HepG2 (cell line): ENCODE measurements around the gene TNNT3.

Experiments used
- NFYB ChIP-seq: sonication (generic); formaldehyde crosslinking; IDR thresholded peaks from 2 replicates; pipeline ENCODE4 v1.4.0; 2020; ENCODE audit warnings: missing genetic modification reagents
- SNRNP70 ChIP-seq: fragments of 200-400 bp; formaldehyde crosslinking; IDR thresholded peaks from 2 replicates; pipeline ENCODE4 v1.6.1; 2017; ENCODE audit warnings: mild to moderate bottlenecking, low read depth, low read length, moderate library complexity
- TF ChIP-seq, protein P1 (sequence below): sonication (generic); formaldehyde crosslinking; IDR thresholded peaks from 2 replicates; pipeline ENCODE4 v1.8.1; 2023; ENCODE audit warnings: mild to moderate bottlenecking, inconsistent platforms, moderate library complexity, missing genetic modification reagents, borderline replicate concordance
- TF ChIP-seq, protein P2 (sequence below): sonication (generic); formaldehyde crosslinking; IDR thresholded peaks from one replicate; pipeline ENCODE4 v1.5.1; 2020; ENCODE audit warnings: mild to moderate bottlenecking, missing genetic modification reagents; ENCODE audit errors: not compliant biosample characterization
- TF ChIP-seq, protein P3 (sequence below): sonication (generic); formaldehyde crosslinking; IDR thresholded peaks from 2 replicates; pipeline ENCODE4 v1.5.0; 2020; ENCODE audit warnings: mild to moderate bottlenecking, missing genetic modification reagents, moderate library complexity
- TF ChIP-seq, protein P4 (sequence below): sonication (generic); formaldehyde crosslinking; conservative IDR thresholded peaks from 2 replicates; pipeline ENCODE4 v1.4.0; 2020; ENCODE audit warnings: missing genetic modification reagents

DNA sequence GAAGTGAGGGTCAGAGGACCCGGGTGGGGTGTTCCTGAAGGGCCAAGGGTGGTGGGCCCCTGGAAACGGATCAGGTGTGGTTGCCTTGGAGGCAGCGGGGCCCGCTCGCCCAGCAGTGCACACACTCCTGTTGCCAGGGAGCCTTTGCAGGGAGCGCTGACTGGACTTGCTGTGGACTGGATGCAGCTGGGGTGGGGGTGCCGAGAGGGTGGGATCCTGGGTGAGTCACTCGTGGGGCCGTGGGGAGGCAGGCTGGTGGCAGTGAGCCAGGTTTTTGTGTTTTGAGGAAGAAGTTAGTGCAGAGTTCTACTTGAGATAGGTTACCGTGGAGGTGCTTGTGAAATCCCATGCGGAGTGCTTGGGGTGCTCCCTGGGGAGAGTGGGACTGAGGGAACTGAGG, 28.9 kb downstream of the TNNT3 start:
- TF ChIP-seq, protein P1, sequence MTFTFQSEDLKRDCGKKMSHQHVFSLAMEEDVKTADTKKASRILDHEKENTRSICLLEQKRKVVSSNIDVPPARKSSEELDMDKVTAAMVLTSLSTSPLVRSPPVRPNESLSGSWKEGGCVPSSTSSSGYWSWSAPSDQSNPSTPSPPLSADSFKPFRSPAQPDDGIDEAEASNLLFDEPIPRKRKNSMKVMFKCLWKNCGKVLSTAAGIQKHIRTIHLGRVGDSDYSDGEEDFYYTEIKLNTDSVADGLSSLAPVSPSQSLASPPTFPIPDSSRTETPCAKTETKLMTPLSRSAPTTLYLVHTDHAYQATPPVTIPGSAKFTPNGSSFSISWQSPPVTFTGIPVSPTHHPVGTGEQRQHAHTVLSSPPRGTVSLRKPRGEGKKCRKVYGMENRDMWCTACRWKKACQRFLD: no peak
- TF ChIP-seq, protein P2, sequence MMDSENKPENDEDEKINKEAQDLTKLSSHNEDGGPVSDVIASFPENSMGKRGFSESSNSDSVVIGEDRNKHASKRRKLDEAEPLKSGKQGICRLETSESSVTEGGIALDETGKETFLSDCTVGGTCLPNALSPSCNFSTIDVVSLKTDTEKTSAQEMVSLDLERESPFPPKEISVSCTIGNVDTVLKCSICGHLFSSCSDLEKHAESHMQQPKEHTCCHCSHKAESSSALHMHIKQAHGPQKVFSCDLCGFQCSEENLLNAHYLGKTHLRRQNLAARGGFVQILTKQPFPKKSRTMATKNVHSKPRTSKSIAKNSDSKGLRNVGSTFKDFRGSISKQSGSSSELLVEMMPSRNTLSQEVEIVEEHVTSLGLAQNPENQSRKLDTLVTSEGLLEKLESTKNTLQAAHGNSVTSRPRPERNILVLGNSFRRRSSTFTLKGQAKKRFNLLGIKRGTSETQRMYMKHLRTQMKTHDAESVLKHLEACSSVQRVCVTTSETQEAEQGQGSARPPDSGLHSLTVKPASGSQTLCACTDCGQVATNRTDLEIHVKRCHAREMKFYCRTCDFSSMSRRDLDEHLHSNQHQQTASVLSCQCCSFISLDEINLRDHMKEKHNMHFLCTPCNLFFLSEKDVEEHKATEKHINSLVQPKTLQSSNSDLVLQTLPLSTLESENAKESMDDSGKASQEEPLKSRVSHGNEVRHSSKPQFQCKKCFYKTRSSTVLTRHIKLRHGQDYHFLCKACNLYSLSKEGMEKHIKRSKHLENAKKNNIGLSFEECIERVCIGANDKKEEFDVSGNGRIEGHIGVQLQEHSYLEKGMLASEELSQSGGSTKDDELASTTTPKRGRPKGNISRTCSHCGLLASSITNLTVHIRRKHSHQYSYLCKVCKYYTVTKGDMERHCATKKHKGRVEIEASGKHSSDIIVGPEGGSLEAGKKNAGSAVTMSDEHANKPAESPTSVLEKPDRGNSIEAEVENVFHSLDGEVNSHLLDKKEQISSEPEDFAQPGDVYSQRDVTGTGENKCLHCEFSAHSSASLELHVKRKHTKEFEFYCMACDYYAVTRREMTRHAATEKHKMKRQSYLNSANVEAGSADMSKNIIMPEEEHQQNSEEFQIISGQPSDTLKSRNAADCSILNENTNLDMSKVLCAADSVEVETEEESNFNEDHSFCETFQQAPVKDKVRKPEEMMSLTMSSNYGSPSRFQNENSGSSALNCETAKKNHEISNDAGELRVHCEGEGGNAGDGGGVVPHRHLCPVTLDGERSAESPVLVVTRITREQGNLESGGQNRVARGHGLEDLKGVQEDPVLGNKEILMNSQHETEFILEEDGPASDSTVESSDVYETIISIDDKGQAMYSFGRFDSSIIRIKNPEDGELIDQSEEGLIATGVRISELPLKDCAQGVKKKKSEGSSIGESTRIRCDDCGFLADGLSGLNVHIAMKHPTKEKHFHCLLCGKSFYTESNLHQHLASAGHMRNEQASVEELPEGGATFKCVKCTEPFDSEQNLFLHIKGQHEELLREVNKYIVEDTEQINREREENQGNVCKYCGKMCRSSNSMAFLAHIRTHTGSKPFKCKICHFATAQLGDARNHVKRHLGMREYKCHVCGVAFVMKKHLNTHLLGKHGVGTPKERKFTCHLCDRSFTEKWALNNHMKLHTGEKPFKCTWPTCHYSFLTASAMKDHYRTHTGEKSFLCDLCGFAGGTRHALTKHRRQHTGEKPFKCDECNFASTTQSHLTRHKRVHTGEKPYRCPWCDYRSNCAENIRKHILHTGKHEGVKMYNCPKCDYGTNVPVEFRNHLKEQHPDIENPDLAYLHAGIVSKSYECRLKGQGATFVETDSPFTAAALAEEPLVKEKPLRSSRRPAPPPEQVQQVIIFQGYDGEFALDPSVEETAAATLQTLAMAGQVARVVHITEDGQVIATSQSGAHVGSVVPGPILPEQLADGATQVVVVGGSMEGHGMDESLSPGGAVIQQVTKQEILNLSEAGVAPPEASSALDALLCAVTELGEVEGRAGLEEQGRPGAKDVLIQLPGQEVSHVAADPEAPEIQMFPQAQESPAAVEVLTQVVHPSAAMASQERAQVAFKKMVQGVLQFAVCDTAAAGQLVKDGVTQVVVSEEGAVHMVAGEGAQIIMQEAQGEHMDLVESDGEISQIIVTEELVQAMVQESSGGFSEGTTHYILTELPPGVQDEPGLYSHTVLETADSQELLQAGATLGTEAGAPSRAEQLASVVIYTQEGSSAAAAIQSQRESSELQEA: no peak
- TF ChIP-seq, protein P3, sequence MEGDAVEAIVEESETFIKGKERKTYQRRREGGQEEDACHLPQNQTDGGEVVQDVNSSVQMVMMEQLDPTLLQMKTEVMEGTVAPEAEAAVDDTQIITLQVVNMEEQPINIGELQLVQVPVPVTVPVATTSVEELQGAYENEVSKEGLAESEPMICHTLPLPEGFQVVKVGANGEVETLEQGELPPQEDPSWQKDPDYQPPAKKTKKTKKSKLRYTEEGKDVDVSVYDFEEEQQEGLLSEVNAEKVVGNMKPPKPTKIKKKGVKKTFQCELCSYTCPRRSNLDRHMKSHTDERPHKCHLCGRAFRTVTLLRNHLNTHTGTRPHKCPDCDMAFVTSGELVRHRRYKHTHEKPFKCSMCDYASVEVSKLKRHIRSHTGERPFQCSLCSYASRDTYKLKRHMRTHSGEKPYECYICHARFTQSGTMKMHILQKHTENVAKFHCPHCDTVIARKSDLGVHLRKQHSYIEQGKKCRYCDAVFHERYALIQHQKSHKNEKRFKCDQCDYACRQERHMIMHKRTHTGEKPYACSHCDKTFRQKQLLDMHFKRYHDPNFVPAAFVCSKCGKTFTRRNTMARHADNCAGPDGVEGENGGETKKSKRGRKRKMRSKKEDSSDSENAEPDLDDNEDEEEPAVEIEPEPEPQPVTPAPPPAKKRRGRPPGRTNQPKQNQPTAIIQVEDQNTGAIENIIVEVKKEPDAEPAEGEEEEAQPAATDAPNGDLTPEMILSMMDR (CRISPR knock-in tag): no peak
- TF ChIP-seq, protein P4, sequence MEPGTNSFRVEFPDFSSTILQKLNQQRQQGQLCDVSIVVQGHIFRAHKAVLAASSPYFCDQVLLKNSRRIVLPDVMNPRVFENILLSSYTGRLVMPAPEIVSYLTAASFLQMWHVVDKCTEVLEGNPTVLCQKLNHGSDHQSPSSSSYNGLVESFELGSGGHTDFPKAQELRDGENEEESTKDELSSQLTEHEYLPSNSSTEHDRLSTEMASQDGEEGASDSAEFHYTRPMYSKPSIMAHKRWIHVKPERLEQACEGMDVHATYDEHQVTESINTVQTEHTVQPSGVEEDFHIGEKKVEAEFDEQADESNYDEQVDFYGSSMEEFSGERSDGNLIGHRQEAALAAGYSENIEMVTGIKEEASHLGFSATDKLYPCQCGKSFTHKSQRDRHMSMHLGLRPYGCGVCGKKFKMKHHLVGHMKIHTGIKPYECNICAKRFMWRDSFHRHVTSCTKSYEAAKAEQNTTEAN (CRISPR knock-in tag): no peak
- no peak for TF ChIP-seq NFYB
- TF ChIP-seq SNRNP70: no peak
